ENCODE measurements around the gene INTS11. TPM values are rescaled to one million over a fixed set of nuclear protein-coding genes. Genes with fewer than 3 reads are reported as not detected.

The INTS11 gene
- total RNA-seq, 1 experiment from 2014 or later = 139 TPM

DNA sequence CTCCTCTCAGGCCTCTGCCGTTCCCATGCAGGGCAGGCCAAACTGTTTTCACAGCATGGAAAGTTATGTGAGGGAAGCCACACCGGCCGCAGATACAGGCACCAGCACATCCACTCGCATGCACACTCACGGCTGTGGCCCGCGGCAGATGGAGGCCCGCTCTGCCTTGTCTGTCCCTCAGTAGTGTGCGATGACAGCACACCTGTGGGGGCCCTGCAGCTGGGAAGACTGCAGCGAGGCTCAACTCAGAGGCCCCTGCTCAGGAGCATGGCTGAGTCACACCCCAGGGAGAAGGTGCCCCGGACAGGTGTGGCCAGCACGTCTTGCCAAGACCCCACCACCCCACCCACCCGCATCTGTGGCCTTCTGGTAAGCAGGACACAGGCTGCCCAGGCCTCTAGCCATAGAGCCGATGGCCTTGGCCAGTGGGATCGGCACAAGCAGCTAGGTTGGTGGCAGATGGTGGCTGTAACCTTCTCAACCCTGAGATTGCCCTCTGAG, 49.5 kb downstream of the INTS11 start:
- Histone ChIP-seq H2BK5ac (ENCODE audit: insufficient read length, low read length) (no peak overlapping the region), H4K5ac (ENCODE audit: insufficient read length, low read depth, low read length) (no peak overlapping the region), H3K9ac (ENCODE audit: extremely low read depth, insufficient read length, low read length) (no peak overlapping the region), H3T11ph (ENCODE audit: low read length) (no peak overlapping the region), H3K18ac (ENCODE audit: insufficient read length, low read depth, low read length) (no peak overlapping the region), H3K4me2 (ENCODE audit: insufficient read depth, insufficient read length, low read length) (no peak overlapping the region), H3K4ac (ENCODE audit: low read depth, low read length) (no peak overlapping the region), H2AFZ (ENCODE audit: low read length) (no peak overlapping the region), H3K23me2 (ENCODE audit: insufficient read length, low read depth, low read length, poor library complexity, severe bottlenecking) (peaks cover 14% of the 10 kb centered on the region), H3K79me2 (ENCODE audit: insufficient read depth, low read length) (peaks cover 25% of the 10 kb centered on the region; the same call in 1 of the 2 replicates), H2BK120ac (ENCODE audit: low read depth, low read length, poor library complexity, severe bottlenecking) (no peak overlapping the region), H3K56ac (ENCODE audit: insufficient read length, low read depth, low read length) (no peak overlapping the region), H2BK20ac (ENCODE audit: low read depth, low read length, poor library complexity, severe bottlenecking) (no peak overlapping the region), H4K20me1 (ENCODE audit: control insufficient read depth, insufficient read depth, insufficient read length) (peaks cover 2% of the 10 kb centered on the region), H3K23ac (ENCODE audit: insufficient read length, low read depth, low read length) (no peak overlapping the region), H3K9me3 (ENCODE audit: control insufficient read depth, low read depth, low read length) (no peaks in the 10 kb centered on the region), H4K91ac (ENCODE audit: insufficient read length, low read depth, low read length) (no peak overlapping the region), H3K79me1 (ENCODE audit: insufficient read depth, low read depth, low read length, poor library complexity, severe bottlenecking) (peaks cover 21% of the 10 kb centered on the region), H2BK12ac (ENCODE audit: insufficient read length, low read depth, low read length) (no peak overlapping the region), H3K27me3 (ENCODE audit: insufficient read depth, low read length) (no peaks in the 10 kb centered on the region), H2BK15ac (ENCODE audit: low read depth, low read length) (no peak overlapping the region), H2AK5ac (ENCODE audit: insufficient read length, low read length) (no peak overlapping the region), H3K14ac (ENCODE audit: insufficient read depth, low read length) (no peak overlapping the region), H3K4me1 (ENCODE audit: insufficient read depth, low read length) (peaks cover 5% of the 10 kb centered on the region; the same call in 1 of the 2 replicates), H4K8ac (replicated peaks; ENCODE audit: insufficient read length, low read depth, low read length) (no peak overlapping the region), H3K27ac (ENCODE audit: insufficient read length, low read depth, low read length) (no peak overlapping the region)
- Mint-ChIP-seq H3K4me1 (peaks cover 28 to 32% of the 10 kb centered on the region in 2 experiments), H3K27ac (no peak overlapping the region), H3K4me3 (peak overlapping the region; percentile 58 to 78), H3K36me3 (ENCODE audit: insufficient read depth in 1 of 3, low read depth in 3 of 3) (peaks cover 11 to 25% (median 20%) of the 10 kb centered on the region in 3 experiments; a peak in 6 of 7 replicates), H3K9me3 (no peaks in the 10 kb centered on the region; a peak in 1 of 5 replicates), H3K27me3 (ENCODE audit: low read depth) (peaks cover 4% of the 10 kb centered on the region; the same call in 1 of the 2 replicates)
- WGBS (ENCODE audit: extremely low coverage, insufficient read length, low lambda C conversion rate) = no CpG with 5 or more reads among the region's 15 CpGs
- no peak for DNase-seq
- TF ChIP-seq, protein P1, sequence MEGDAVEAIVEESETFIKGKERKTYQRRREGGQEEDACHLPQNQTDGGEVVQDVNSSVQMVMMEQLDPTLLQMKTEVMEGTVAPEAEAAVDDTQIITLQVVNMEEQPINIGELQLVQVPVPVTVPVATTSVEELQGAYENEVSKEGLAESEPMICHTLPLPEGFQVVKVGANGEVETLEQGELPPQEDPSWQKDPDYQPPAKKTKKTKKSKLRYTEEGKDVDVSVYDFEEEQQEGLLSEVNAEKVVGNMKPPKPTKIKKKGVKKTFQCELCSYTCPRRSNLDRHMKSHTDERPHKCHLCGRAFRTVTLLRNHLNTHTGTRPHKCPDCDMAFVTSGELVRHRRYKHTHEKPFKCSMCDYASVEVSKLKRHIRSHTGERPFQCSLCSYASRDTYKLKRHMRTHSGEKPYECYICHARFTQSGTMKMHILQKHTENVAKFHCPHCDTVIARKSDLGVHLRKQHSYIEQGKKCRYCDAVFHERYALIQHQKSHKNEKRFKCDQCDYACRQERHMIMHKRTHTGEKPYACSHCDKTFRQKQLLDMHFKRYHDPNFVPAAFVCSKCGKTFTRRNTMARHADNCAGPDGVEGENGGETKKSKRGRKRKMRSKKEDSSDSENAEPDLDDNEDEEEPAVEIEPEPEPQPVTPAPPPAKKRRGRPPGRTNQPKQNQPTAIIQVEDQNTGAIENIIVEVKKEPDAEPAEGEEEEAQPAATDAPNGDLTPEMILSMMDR (conservative IDR thresholded peaks at IDR 0.05) = no peak
